ENCODE measurements around the gene NAA20.

DNA sequence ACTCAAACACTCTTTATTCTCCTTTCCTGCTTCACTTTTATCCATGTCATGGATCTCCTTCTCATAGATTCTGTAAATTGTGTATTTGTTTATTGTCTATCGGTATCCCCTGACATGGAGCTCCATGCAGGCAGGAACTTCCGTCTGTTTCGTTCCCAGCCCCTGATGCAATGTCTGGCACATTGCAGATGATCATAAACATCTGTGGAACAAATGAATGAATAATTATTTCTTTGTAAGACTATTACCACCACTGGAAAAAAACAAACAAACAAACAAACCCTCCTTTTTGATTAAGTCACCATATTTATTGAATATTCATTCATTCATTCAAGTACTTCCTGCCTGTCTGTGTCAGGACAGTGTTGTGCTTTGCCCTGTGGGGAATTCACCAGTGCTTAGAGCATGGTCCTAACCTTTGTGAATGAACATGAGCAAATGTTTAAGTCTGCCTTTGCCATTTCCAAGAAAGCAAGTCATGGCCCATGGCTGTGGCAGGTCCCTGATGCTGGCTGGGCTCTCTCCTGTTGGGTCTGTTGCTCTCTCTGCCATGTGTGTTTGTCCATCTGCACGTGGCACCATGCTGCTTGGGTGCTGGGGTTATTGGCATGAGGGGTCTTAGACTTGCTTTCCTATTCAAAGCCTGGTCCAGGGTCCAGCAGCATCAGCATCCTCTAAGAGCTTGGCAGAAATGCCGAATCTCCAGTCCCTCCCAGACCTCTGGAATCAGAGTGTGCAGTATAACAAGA is 47.5 kb upstream of the NAA20 start:
- TF ChIP-seq CTCF (conservative IDR thresholded peaks at IDR 0.05; ENCODE audit: low read depth, low read length) (no peak), EZH2phosphoT487 (IDR thresholded peaks at IDR 0.05; ENCODE audit: borderline replicate concordance, low read length) (no peak), EZH2 (IDR thresholded peaks at IDR 0.05; ENCODE audit: low read length, unreplicated experiment) (no peak)

Data from PC-3 (cell line).